Subcutaneous abdominal adipose tissue (tissue), 5 donors: ENCODE data around the gene UPF2.
"Not testable (repeated sequence)": the region's sequence is repeated elsewhere in the genome, so short reads cannot be mapped to it uniquely, and the experiment has no call there.

Experiments
- H3K27ac ChIP-seq: one replicate; pipeline ENCODE4 v1.7.0; 2013; ENCODE audit warnings: low read depth, mild to moderate bottlenecking, inconsistent platforms, low read length, moderate library complexity
- H3K27me3 ChIP-seq, 5 donors: one replicate each; pipeline ENCODE4 v1.7.0; 2013; ENCODE audit warnings: low read length in 5 of 5, inconsistent platforms in 1 of 5; ENCODE audit not compliant: control insufficient read depth in 5 of 5, insufficient read depth in 4 of 5
- H3K36me3 ChIP-seq, 5 donors: one replicate each; pipeline ENCODE4 v1.7.0; 2013; ENCODE audit warnings: low read length in 5 of 5; ENCODE audit not compliant: control insufficient read depth in 5 of 5, insufficient read depth in 5 of 5
- H3K4me1 ChIP-seq, 5 donors: one replicate each; pipeline ENCODE4 v1.7.0; 2013; ENCODE audit warnings: low read length in 5 of 5, mild to moderate bottlenecking in 3 of 5, moderate library complexity in 1 of 5; ENCODE audit not compliant: control insufficient read depth in 5 of 5, insufficient read depth in 5 of 5
- H3K4me3 ChIP-seq, 5 donors: one replicate each; pipeline ENCODE4 v1.7.0; 2013; ENCODE audit warnings: low read length in 5 of 5, low read depth in 1 of 5
- H3K9ac ChIP-seq, 5 donors: one replicate each; pipeline ENCODE4 v1.7.0; 2013; ENCODE audit warnings: low read length in 5 of 5, mild to moderate bottlenecking in 4 of 5, moderate library complexity in 3 of 5
- H3K9me3 ChIP-seq, 5 donors: one replicate each; pipeline ENCODE4 v1.7.0; 2013; ENCODE audit warnings: low read length in 5 of 5; ENCODE audit not compliant: control insufficient read depth in 5 of 5
- donor health status: healthy.
- donor health status: healthy.
- donor health status: healthy.
- donor health status: healthy.
- donor health status: healthy.

UPF2 gene

DNA sequence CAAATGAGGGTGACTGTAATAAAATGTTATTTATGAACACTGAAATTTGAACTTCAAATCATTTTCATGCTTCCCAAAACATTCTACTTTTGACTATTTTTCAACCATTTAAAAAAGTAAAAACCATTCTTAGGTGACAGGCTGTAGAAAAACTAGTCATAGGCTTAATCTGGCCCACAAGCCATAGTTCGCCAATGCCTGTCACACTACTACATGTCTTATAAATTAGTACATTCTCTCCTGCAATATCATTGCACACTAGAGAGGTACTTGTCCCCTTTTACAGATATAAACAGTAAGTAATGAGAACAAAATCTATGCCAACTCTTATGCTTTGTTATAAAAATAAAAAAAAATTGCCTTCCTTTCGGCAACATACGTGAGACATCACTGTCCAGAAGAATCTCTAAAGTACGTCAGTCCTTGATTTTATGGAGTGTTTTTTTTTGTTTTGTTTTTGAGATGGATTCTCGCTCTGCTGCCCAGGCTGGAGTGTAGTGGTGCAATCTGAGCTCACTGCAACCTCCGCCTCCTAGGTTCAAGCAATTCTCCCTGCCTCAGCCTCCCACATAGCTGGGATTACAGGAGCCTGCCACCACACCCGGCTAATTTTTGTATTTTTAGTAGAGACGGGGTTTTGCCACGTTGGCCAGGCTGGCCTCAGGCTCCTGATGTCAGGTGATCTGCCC lies 23.2 kb downstream of the UPF2 start:
- Histone ChIP-seq H3K9ac (no peak overlapping the region), H3K9me3 (no peaks in the 10 kb centered on the region), H3K36me3 (peaks cover 0 to 4% (median 0%) of the 10 kb centered on the region in 5 donors), H3K27ac (no peak overlapping the region), H3K27me3 (no peaks in the 10 kb centered on the region), H3K4me1 (peaks cover 0 to 6% (median 0%) of the 10 kb centered on the region in 5 donors), H3K4me3 (no peak overlapping the region)

DNA sequence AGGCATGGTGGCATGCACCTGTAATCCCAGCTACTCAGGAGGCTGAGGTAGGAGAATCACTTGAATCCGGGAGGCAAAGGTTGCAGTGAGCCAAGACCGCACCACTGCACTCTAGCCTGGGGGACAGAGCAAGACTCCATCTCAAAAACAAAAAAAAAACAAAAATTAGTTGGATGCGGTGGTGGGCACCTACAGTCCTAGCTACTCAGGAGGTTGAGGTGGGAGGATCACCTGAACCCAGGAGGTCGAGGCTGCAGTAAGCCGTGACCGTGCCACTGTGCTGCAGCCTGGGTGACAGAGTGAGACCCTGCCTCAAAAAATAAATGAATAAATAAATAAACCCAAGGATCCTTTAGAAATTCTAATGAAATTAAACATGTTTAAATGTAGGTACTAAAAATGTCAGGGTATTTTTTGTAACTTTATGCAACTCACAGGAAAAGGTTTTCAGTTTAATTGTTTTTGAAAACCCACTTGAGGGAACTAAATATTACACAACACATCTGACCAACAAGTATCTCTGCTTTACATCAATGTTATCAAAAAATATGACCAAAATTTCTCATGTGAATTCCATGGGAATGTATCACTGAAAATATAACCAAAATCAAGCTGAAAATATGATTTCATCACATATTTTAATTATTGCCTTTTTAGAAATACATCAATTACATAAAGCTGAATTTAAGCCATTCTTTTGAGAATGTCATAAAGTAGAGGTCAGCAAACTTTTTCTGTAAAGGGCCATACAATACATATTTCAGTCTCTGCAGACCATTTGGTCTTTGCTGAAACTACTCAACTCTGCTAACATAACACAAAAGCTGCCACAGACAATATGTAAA lies 23.9 kb downstream of the UPF2 start:
- Histone ChIP-seq H3K4me1 (peaks cover 0 to 6% (median 0%) of the 10 kb centered on the region in 5 donors), H3K9ac (no peak overlapping the region), H3K27ac (no peak overlapping the region), H3K36me3 (peaks cover 0 to 7% (median 0%) of the 10 kb centered on the region in 5 donors), H3K4me3 (no peak overlapping the region), H3K9me3 (no peaks in the 10 kb centered on the region), H3K27me3 (no peaks in the 10 kb centered on the region)

DNA sequence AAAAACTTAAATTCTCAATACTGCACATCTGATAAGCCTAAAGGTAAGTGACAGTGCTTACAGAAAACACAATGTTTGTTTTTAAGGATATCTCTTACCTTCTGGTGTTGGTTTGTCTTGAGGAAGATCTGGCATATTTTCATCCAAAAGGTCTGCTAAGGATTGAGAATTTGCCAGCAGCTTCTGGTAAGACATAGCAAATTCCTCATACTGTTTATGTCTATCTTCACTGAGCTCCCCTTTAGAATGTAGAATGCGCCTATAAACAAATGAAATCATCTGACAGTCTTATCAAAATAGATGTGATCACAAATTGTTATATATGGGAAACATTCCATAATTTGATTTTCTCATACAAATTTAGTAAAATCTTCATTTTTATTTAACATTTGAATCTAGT lies 28.7 kb downstream of the UPF2 start:
- Histone ChIP-seq H3K36me3 (peaks cover 16 to 23% (median 18%) of the 10 kb centered on the region in 5 donors), H3K27ac (no peak overlapping the region), H3K9ac (no peak overlapping the region), H3K9me3 (peaks cover 3 to 7% (median 7%) of the 10 kb centered on the region in 5 donors), H3K4me3 (no peak overlapping the region), H3K27me3 (no peaks in the 10 kb centered on the region), H3K4me1 (peaks cover 0 to 3% (median 0%) of the 10 kb centered on the region in 5 donors)

DNA sequence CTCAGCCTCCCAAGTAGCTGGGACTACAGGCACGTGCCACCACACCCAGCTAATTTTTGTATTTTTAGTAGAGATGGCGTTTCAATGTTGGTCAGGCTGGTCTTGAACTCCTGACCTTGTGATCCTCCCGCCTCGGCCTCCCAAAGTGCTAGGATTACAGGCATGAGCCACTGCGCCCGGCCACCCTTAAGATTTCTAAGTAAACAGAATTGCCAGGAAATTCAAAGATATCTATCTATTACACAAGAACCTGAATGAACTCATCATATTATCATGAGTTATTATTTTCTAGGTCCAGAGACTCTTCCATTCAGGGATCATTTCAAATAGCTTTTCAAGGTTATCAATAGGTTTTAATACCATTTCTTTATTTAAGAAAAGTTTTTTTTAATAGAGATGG lies 29.2 kb downstream of the UPF2 start:
- H3K4me1 ChIP-seq, H3K9me3 ChIP-seq, H3K9ac ChIP-seq, H3K4me3 ChIP-seq, H3K27ac ChIP-seq, H3K27me3 ChIP-seq: not testable (repeated sequence)
- peaks cover 18 to 26% (median 20%) of the 10 kb centered on the region in 5 donors for H3K36me3 ChIP-seq

DNA sequence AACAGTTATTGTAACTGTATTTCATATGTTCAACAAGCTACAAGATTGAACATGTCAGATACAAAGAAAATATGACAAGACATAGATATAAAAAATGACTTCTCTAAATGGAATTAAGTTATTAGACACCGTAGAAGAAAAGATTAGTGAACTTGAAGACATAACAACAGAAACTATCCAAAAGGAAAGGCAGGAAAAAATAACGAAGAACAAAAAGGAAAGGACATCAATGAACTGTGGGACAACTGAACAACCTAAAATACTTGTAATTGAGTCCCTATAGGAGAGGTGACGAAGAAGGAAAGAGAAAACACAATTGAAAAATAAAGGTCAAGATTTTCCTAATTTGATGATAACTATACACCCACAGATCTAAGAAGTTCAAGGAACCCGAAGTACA lies 32.3 kb downstream of the UPF2 start:
- no peak overlapping the region for H3K4me3 ChIP-seq
- no peak overlapping the region for H3K27ac ChIP-seq
- H3K27me3 ChIP-seq: no peaks in the 10 kb centered on the region
- H3K4me1 ChIP-seq: no peaks in the 10 kb centered on the region
- peaks cover 20 to 41% (median 27%) of the 10 kb centered on the region in 5 donors for H3K36me3 ChIP-seq
- no peak overlapping the region for H3K9ac ChIP-seq
- H3K9me3 ChIP-seq: peaks cover 3 to 7% (median 7%) of the 10 kb centered on the region in 5 donors

DNA sequence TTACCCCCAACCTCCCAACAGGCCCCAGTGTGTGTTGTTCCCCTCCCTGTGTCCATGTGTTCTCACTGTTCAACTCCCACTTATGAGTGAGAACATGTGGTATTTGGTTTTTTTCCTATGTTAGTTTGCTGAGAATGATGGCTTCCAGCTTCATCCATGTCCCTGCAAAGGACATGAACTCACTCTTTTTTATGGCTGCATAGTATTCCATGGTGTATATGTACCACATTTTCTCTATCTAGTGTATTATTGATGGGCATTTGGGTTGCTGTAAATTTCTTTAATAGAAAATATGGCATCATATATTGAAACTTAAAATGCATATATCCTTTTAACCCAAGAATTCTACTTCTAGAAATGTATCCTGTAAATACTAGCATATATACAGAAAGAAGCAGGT lies 33.8 kb downstream of the UPF2 start:
- H3K27ac ChIP-seq, H3K27me3 ChIP-seq, H3K9ac ChIP-seq, H3K4me3 ChIP-seq, H3K9me3 ChIP-seq, H3K4me1 ChIP-seq: not testable (repeated sequence)
- peaks cover 27 to 49% (median 34%) of the 10 kb centered on the region in 5 donors for H3K36me3 ChIP-seq

DNA sequence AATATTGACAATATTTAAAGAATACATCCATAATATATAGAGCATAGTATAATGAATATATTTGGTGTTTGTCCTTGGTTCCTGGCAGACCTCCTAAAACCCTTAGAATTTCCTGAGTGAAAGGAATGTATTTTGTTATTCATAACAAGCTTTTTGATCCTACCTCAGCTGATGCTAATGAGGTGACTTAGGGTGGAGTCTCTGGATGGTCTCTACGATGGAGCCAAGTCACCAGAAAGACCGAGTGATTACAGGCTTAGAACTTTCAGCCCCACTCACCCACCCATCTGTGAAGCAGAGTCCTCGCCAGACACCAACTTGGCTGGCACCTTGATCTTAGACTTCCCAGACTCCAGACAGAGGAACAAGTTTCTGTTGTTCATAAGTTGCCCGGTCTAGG lies 35.9 kb downstream of the UPF2 start:
- Histone ChIP-seq H3K27me3 (no peaks in the 10 kb centered on the region), H3K4me3 (no peak overlapping the region), H3K27ac (no peak overlapping the region), H3K36me3 (peaks cover 41 to 62% (median 49%) of the 10 kb centered on the region in 5 donors), H3K9ac (no peak overlapping the region), H3K9me3 (peaks cover 3 to 7% (median 7%) of the 10 kb centered on the region in 5 donors), H3K4me1 (no peaks in the 10 kb centered on the region)

DNA sequence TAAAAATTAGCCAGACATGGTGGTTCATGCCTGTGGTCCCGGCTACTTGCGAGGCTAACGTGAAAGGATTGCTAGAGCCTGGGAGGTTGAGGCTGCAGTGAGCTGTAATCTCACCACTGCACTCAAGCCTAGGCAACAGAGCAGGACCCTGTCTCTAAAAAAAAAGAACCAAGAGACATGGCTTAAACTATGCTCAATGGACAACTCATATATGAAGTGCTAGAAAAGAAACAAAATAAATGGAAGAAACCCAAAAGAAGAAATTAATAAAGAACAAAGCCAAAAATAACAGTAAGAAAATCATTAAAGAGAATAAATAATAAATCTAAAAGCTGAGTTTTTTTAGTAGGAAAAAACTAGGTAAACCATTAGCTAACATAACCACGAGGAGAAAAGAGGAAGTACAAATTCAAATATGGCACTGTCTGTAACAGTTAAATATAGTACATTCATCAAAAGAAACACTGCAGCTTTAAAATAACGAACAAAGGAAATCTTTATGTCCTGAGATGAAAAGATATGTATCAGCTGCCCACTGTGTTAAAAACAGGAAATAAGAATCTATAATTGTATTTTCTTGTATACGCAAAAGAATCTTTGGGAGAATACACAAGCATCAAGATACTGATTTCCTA lies 48.7 kb downstream of the UPF2 start:
- Histone ChIP-seq H3K27me3 (no peaks in the 10 kb centered on the region), H3K27ac (no peak overlapping the region), H3K9me3 (no peaks in the 10 kb centered on the region), H3K36me3 (peaks cover 21 to 46% (median 27%) of the 10 kb centered on the region in 5 donors), H3K9ac (no peak overlapping the region), H3K4me1 (peaks cover 0 to 2% (median 0%) of the 10 kb centered on the region in 5 donors), H3K4me3 (no peak overlapping the region)

DNA sequence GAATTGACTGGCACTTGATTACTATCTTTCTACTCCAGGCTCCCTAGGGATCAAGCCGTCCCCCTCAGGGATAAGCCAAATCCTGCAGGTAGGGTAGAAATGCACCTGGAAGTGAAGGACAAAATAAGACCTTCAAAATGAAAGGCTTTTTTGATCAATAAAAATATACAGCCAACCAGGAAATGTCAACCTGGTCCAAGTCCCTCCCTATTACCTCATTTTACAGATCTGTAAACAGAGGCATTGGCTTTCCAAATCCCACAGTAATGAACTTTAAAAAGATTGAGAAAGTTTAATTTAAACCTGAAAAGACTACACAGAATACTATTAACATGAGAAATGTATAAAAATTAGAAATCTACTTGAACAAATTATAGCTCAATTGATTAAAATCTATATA lies 53.7 kb downstream of the UPF2 start:
- Histone ChIP-seq H3K4me1 (peaks cover 0 to 4% (median 0%) of the 10 kb centered on the region in 5 donors), H3K9ac (no peak overlapping the region), H3K4me3 (no peak overlapping the region), H3K36me3 (peaks cover 8 to 28% (median 14%) of the 10 kb centered on the region in 5 donors), H3K27ac (no peak overlapping the region), H3K9me3 (no peaks in the 10 kb centered on the region), H3K27me3 (no peaks in the 10 kb centered on the region)
